Aorta (tissue), 5 donors: ENCODE results near the gene ACOT8. TPM values are rescaled to one million over a fixed set of nuclear protein-coding genes. Genes with fewer than 3 reads are reported as not detected.
"Not testable (repeated sequence)": the region's sequence is repeated elsewhere in the genome, so short reads cannot be mapped to it uniquely, and the experiment has no call there.

Experiments
- ATAC-seq: fragments of 200-7000 bp; cut with Tn5 transposase; one replicate; pipeline ENCODE4 v1.9.1; 2022; ENCODE audit warnings: moderate library complexity; ENCODE audit not compliant: low FRiP score
- DNase-seq, 2 donors: peaks; one replicate each; pipeline ENCODE4 v3.0.0-alpha.2; 2020
- H3K27ac ChIP-seq, 2 donors: one replicate each; pipeline ENCODE4 v1.5.1; 2013; ENCODE audit warnings: low read length in 2 of 2, mild to moderate bottlenecking in 2 of 2, moderate library complexity in 2 of 2, control low read depth in 1 of 2, inconsistent platforms in 1 of 2, low read depth in 1 of 2
- H3K27me3 ChIP-seq, 2 donors: one replicate each; pipeline ENCODE4 v1.6.1; 2013; ENCODE audit warnings: control low read depth in 1 of 2, low read length in 1 of 2, mild to moderate bottlenecking in 1 of 2, moderate library complexity in 1 of 2; ENCODE audit not compliant: insufficient read depth in 2 of 2, control insufficient read depth in 1 of 2
- H3K36me3 ChIP-seq, 2 donors: one replicate each; pipeline ENCODE4 v1.6.1; 2013; ENCODE audit warnings: control low read depth in 1 of 2, low read length in 1 of 2, mild to moderate bottlenecking in 1 of 2; ENCODE audit not compliant: insufficient read depth in 2 of 2, control insufficient read depth in 1 of 2
- H3K4me1 ChIP-seq, 2 donors: one replicate each; pipeline ENCODE4 v1.6.1; 2013; ENCODE audit warnings: low read length in 2 of 2, control low read depth in 1 of 2, mild to moderate bottlenecking in 1 of 2, moderate library complexity in 1 of 2; ENCODE audit not compliant: insufficient read depth in 2 of 2, control insufficient read depth in 1 of 2
- H3K4me3 ChIP-seq, 2 donors: one replicate each; pipeline ENCODE4 v1.5.1; 2013; ENCODE audit warnings: low read length in 2 of 2, control low read depth in 1 of 2, mild to moderate bottlenecking in 1 of 2
- H3K9me3 ChIP-seq: one replicate; pipeline ENCODE4 v1.6.1; 2013; ENCODE audit warnings: mild to moderate bottlenecking, low read length; ENCODE audit not compliant: control insufficient read depth
- WGBS, 2 donors: extraction: QIAGEN DNeasy Blood & Tissue Kit; methylation state at CpG; one replicate each; pipeline ENCODE4 v1.1.7; 2013; 5-methylcytosine and 5-hydroxymethylcytosine counted together
- intact Hi-C, 2 donors: fragments of 100-400 bp; cut with DNase I; formaldehyde crosslinking; loops; one replicate each; pipeline versions ENCODE4 v1.14.2 to v1.15.0; 2022
- polyA plus RNA-seq, 2 donors: library from polyadenylated mRNA; stranded (reverse); fragments of 200-250 nt; gene quantifications; one replicate each; pipeline ENCODE4 v1.2.3, GENCODE V29; 2013
- total RNA-seq, 2 donors: library from RNA; stranded (reverse); fragmentation: NEBNext Ultra II Directional; extraction: Animal tissue kit (Norgen Biotek cat#: 25700); gene quantifications; one replicate each; pipeline ENCODE4 v1.2.1, GENCODE V29; 2021
- donor health status: healthy with polysubstance abuse.
- donor health status: Bipolar disorder and iron deficiency.
- donor health status: DM: no; HTN: no; CAD: no.
- donor health status: DM: no; HTN: no; CAD: no.
- donor health status: DM: yes; HTN: yes; CAD: no.

The ACOT8 gene
- total and polyA plus RNA-seq, 4 donors: 11.2 to 32.5 (median 20.0) TPM

DNA sequence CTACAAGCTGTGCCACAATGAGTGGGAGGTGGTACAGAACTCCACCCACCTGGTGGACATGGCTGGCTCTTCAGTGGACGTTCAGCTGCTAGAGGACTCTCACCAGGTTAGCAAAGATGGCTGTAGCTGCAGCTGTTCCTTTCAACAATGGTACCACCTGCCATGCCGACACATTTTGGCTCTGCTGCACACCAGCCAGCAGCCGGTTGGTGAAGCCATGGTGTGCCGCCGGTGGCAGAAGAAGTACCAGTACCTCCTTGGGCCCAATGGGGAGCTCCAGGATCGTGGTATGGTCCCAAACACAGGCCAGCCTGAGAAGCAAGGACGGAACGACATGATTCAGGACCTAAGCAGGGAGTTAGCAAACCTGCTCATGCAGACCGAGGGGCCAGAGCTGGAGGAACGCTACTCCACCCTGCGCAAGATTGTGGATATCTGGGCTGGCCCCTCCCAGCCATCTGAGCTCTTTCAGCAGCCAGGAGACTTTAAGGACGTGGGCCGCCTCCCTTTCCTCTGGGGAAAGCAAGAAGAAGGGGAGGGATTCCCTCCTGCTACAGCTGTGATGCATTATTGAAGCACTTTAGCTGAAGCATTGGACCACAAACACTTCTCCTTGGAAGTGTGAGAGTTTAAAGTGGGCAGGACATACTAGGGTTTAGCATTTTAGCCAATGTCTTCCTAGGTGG, 21.0 kb upstream of the ACOT8 start:
- H3K27me3 ChIP-seq: no peaks in the 10 kb centered on the region

GRCh38 chr20:45874576-45874975, 17.4 kb upstream of the ACOT8 start:
- Histone ChIP-seq H3K36me3 (peaks cover 0 to 10% of the 10 kb centered on the region in 2 donors), H3K9me3 (no peaks in the 10 kb centered on the region), H3K27ac (no peak overlapping the region), H3K4me3 (no peak overlapping the region), H3K4me1 (no peaks in the 10 kb centered on the region), H3K27me3 (no peaks in the 10 kb centered on the region)
- ATAC-seq: no peak
- intact Hi-C loops: no loop called here
- WGBS, 2 donors: 79 to 86% methylated on average over 4 of the region's 4 CpGs
- DNase-seq: no peak

More for the DNA sequence above, 21.0 kb upstream of the ACOT8 start:
- 87 to 91% methylated on average over 13 of the region's 13 CpGs for WGBS, 2 donors
- ATAC-seq (no peak), DNase-seq (no peak)
- Histone ChIP-seq H3K4me3 (no peak overlapping the region), H3K27ac (no peak overlapping the region), H3K9me3 (no peaks in the 10 kb centered on the region), H3K4me1 (no peaks in the 10 kb centered on the region), H3K36me3 (peaks cover 0 to 10% of the 10 kb centered on the region in 2 donors)
- intact Hi-C loops: no loop called here

GRCh38 chr20:45874104-45874481, 16.9 kb upstream of the ACOT8 start:
- H3K27me3 ChIP-seq, H3K4me1 ChIP-seq, DNase-seq, ATAC-seq, intact Hi-C loops, H3K9me3 ChIP-seq, H3K27ac ChIP-seq, H3K4me3 ChIP-seq: not testable (repeated sequence)
- 95 to 98% methylated on average over 10 of the region's 10 CpGs for WGBS, 2 donors
- peaks cover 0 to 10% of the 10 kb centered on the region in 2 donors for H3K36me3 ChIP-seq

DNA sequence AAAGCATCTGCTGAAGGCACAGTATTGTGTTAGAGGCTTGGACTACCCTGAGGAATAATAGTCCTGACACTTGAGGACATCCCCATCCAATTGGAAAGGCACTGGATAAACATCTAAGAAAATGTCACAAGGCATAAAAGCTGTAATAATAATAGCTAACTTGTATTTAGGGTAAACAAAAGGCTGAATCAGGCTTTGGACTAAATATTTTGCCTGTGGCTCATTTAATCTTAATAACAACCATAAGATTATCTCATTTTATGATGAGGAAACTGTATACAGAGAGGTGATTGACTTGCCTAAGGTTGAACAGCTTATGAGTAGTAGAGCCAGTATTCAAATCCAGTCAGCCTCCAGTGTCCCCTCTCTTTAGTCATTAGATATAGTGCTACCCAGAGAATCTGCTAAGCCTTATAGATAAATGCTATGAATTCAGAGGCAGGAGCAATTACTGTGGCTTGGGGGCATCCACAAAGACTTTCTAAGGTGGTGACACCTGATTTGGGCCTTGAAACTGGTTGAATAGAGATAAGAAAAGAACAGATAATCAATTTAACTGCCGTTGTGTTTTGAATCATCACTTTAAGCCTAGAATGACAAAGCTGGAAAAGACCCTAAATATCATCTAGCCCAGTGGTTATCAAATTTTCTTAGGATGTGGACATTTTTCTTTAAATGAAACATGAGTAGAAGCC, 16.4 kb upstream of the ACOT8 start:
- DNase-seq (no peak), ATAC-seq (no peak)
- Histone ChIP-seq H3K27ac (no peak overlapping the region), H3K27me3 (no peaks in the 10 kb centered on the region), H3K4me1 (no peaks in the 10 kb centered on the region), H3K4me3 (no peak overlapping the region), H3K9me3 (no peaks in the 10 kb centered on the region), H3K36me3 (peaks cover 0 to 10% of the 10 kb centered on the region in 2 donors)
- WGBS, 2 donors: 71 to 89% methylated on average over 1 of the region's 1 CpG
- intact Hi-C loops: no loop called here

DNA sequence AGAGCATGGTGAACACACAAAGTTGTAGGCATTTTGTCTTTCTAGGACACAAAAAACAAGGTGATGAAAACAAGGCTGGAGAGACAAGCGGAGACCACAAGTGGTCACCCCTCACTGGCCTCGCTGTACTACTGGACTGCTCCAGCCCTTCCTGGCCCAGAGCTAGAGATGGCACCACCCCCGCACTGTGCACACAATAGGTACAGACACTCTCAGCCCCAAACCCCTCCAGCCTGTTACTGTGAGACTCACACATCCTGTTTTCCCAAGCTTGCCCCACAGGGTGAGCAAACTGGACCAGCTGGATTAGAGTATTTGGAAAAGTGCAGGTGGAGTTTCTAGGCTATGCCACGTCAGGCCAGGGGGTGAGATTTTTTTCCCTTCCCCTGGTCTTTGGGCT, 15.4 kb upstream of the ACOT8 start:
- H3K9me3 ChIP-seq: no peaks in the 10 kb centered on the region
- no peaks in the 10 kb centered on the region for H3K27me3 ChIP-seq
- no peak overlapping the region for H3K4me3 ChIP-seq
- H3K4me1 ChIP-seq: no peaks in the 10 kb centered on the region
- DNase-seq (no peak), ATAC-seq (no peak)
- 87 to 88% methylated on average over 4 of the region's 4 CpGs for WGBS, 2 donors
- intact Hi-C loops: no loop called here
- no peak overlapping the region for H3K27ac ChIP-seq
- H3K36me3 ChIP-seq: peaks cover 0 to 8% of the 10 kb centered on the region in 2 donors

GRCh38 chr20:45867819-45868176, 10.6 kb upstream of the ACOT8 start:
- Histone ChIP-seq H3K36me3 (no peaks in the 10 kb centered on the region), H3K4me3 (no peak overlapping the region), H3K27me3 (no peaks in the 10 kb centered on the region), H3K9me3 (no peaks in the 10 kb centered on the region), H3K4me1 (no peaks in the 10 kb centered on the region), H3K27ac (no peak overlapping the region)
- intact Hi-C loops: no loop called here
- DNase-seq: no peak
- ATAC-seq: no peak

DNA sequence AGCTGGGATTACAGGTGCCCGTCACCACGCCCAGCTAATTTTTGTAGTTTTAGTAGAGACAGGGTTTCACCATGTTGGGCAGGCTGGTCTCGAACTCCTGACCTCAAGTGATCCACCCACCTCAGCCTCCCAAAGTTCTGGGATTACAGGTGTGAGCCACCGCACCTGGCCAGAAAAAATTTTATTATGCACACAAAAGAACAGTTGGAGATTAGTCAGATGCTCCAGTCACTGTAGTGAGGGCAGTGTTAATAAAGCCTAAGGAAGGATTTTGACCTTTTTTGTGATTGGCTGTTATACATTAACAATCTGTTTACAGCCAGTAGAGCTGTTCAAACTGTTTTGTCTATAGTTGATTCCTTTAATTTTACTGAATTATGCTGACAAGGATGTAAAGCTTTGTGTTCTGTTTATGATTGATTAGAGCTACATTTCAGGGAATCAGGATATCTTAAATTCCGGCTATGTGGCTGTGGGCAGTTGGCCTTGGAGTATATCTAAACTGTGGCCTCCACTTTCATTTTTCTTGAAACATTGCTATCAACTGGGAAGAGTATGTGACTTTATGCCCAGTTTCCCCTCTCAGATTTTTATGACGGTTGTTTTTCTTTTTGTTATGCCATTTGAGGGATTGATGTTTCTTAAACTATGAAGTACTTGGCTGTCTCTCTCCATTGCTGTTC, 10.1 kb upstream of the ACOT8 start:
- ATAC-seq: no peak
- WGBS, 2 donors: 81 to 82% methylated on average over 6 of the region's 6 CpGs
- H3K36me3 ChIP-seq: no peaks in the 10 kb centered on the region
- no peak overlapping the region for H3K4me3 ChIP-seq
- H3K27me3 ChIP-seq: no peaks in the 10 kb centered on the region
- intact Hi-C loops: no loop called here
- DNase-seq: no peak
- no peaks in the 10 kb centered on the region for H3K4me1 ChIP-seq
- no peaks in the 10 kb centered on the region for H3K9me3 ChIP-seq
- H3K27ac ChIP-seq: no peak overlapping the region

DNA sequence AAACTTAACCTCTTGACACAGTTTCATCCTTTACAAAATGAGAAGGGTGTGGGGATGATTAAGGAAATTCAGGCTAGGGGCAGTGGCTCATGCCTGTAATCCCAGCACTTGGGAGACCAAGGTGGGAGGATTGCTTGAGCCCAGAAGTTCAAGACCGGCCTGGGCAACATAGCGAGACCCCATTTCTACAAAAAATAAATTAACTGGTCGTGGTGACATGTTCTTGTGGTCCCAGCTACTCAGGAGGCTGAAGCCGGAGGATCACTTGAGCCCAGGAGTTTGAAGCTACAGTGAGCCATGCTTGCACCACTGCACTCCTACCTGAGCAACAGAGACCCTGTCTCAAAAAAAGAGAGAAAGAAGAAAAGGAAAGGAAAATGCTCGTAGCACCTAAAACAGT, 9.3 kb upstream of the ACOT8 start:
- H3K4me3 ChIP-seq: no peak overlapping the region
- no peak overlapping the region for H3K27ac ChIP-seq
- no peaks in the 10 kb centered on the region for H3K4me1 ChIP-seq
- no peaks in the 10 kb centered on the region for H3K36me3 ChIP-seq
- no peaks in the 10 kb centered on the region for H3K9me3 ChIP-seq
- 95% methylated on average over 5 of the region's 5 CpGs for WGBS, 2 donors
- H3K27me3 ChIP-seq: no peaks in the 10 kb centered on the region
- no peak for DNase-seq
- no peak for ATAC-seq
- intact Hi-C loops: no loop called here
